Suprapubic skin (tissue), 4 donors: Measurements from ENCODE around the gene CNFN.

Experiments used
- EP300 ChIP-seq: sonication (generic); formaldehyde crosslinking; IDR thresholded peaks from one replicate; pipeline ENCODE4 v1.6.1; 2017; ENCODE audit warnings: antibody characterized with exemption
- POLR2A ChIP-seq, 2 donors: fragments of 450-650 bp; IDR thresholded peaks; one replicate each; pipeline ENCODE4 v1.6.1; 2017; ENCODE audit warnings: antibody characterized with exemption in 2 of 2, mild to moderate bottlenecking in 2 of 2, moderate library complexity in 2 of 2
- POLR2AphosphoS5 ChIP-seq, 3 donors: sonication (generic); formaldehyde crosslinking; IDR thresholded peaks; one replicate each; pipeline ENCODE4 v1.6.1; 2017; ENCODE audit warnings: antibody characterized with exemption in 3 of 3
- TF ChIP-seq, protein P1 (sequence below), 2 donors: fragments of 200-600 bp in 1 of 2; fragments of 450-650 bp in 1 of 2; sonication (generic) in 1 of 2; IDR thresholded peaks; one replicate each; pipeline ENCODE4 v1.5.1; 2016 to 2019; ENCODE audit warnings: antibody characterized with exemption in 2 of 2, mild to moderate bottlenecking in 1 of 2, moderate library complexity in 1 of 2

DNA sequence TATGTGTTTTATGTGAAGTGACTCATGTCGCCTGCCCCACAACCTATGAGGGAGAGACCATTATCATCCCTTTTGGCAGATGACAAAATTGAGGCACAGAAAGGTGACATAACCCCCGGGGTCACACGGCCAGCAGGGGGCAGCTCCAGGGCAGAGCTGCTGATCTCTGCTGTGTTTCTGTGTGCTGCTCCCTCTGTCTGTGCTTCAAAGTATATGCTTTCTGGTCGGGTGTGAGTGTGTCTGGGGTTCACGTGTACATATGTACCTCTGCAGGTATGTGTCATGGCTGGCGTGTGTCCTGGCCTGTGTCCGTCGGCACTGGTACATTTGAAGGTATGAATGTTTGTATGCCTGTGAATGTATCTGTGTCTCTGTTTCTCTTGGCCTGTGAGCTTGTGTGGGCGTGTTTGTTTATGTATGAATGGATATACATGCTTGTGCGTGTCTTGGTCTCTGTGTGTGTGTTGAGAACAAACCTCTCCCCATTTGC, 30.0 kb upstream of the CNFN start:
- TF ChIP-seq, protein P1, sequence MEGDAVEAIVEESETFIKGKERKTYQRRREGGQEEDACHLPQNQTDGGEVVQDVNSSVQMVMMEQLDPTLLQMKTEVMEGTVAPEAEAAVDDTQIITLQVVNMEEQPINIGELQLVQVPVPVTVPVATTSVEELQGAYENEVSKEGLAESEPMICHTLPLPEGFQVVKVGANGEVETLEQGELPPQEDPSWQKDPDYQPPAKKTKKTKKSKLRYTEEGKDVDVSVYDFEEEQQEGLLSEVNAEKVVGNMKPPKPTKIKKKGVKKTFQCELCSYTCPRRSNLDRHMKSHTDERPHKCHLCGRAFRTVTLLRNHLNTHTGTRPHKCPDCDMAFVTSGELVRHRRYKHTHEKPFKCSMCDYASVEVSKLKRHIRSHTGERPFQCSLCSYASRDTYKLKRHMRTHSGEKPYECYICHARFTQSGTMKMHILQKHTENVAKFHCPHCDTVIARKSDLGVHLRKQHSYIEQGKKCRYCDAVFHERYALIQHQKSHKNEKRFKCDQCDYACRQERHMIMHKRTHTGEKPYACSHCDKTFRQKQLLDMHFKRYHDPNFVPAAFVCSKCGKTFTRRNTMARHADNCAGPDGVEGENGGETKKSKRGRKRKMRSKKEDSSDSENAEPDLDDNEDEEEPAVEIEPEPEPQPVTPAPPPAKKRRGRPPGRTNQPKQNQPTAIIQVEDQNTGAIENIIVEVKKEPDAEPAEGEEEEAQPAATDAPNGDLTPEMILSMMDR (IDR thresholded peaks at IDR 0.05) = peak; percentile 51 to 57
- TF ChIP-seq POLR2A (IDR thresholded peaks at IDR 0.05) (no peak), POLR2AphosphoS5 (IDR thresholded peaks at IDR 0.05) (no peak), EP300 (no peak)
